PFSK-1 (cell line): ENCODE data around the gene ZW10.

Experiments
- POLR2AphosphoS5 ChIP-seq: IDR thresholded peaks from 2 replicates; pipeline ENCODE4 v1.6.1; 2012; ENCODE audit warnings: low read depth, mild to moderate bottlenecking, control low read depth, low read length, moderate library complexity
- REST ChIP-seq, 2 experiments: IDR thresholded peaks; 2 replicates each; pipeline versions ENCODE4 v1.6.1 to v1.8.0; 2011 to 2012; ENCODE audit warnings: low read depth in 2 of 2, low read length in 2 of 2, control low read depth in 1 of 2, inconsistent platforms in 1 of 2, mild to moderate bottlenecking in 1 of 2, moderate library complexity in 1 of 2; ENCODE audit not compliant: insufficient read depth in 1 of 2
- TAF1 ChIP-seq: IDR thresholded peaks from 2 replicates; pipeline ENCODE4 v1.6.1; 2012; ENCODE audit warnings: low read length, control low read depth, borderline replicate concordance; ENCODE audit not compliant: insufficient read depth

- no peak for TF ChIP-seq TAF1
- TF ChIP-seq POLR2AphosphoS5 = no peak
- no peak for TF ChIP-seq REST (IDR thresholded peaks at IDR 0.05; ENCODE audit: insufficient read depth in 1 of 2, low read depth in 2 of 2, low read length in 2 of 2)
Observed at GRCh38 chr11:113814181-113814580, 40.7 kb upstream of the ZW10 start.
